ENCODE results near the gene TNIK.

DNA sequence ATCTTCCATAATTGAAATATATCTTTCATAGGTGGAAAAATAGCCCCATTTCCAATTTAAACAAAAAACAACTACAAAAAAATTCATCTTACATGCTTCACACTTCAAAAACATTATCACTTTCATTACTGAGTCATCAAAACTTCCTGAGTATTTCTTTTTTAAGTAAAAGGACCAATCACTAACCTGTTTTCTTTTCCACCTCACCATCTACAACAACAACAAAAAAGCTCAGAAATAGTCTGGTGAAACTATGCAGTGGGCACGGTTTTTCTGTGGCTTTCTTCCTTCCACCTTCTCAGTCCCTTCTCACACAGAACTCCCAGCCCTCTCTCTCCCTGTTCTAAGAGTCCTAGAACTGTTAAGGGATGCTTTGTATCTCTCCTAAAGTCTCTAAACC lies 20.3 kb upstream of the TNIK start:
- TF ChIP-seq, protein P1, sequence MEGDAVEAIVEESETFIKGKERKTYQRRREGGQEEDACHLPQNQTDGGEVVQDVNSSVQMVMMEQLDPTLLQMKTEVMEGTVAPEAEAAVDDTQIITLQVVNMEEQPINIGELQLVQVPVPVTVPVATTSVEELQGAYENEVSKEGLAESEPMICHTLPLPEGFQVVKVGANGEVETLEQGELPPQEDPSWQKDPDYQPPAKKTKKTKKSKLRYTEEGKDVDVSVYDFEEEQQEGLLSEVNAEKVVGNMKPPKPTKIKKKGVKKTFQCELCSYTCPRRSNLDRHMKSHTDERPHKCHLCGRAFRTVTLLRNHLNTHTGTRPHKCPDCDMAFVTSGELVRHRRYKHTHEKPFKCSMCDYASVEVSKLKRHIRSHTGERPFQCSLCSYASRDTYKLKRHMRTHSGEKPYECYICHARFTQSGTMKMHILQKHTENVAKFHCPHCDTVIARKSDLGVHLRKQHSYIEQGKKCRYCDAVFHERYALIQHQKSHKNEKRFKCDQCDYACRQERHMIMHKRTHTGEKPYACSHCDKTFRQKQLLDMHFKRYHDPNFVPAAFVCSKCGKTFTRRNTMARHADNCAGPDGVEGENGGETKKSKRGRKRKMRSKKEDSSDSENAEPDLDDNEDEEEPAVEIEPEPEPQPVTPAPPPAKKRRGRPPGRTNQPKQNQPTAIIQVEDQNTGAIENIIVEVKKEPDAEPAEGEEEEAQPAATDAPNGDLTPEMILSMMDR (IDR thresholded peaks at IDR 0.05) = no peak
- TF ChIP-seq ZFX (IDR thresholded peaks at IDR 0.05; ENCODE audit: borderline replicate concordance) = no peak
